ENCODE results near the gene FRMPD2. TPM values are rescaled to one million over a fixed set of nuclear protein-coding genes. Genes with fewer than 3 reads are reported as not detected.

Gene FRMPD2
- total RNA-seq, 1 experiment from 2014 or later, result 0.44 TPM

DNA sequence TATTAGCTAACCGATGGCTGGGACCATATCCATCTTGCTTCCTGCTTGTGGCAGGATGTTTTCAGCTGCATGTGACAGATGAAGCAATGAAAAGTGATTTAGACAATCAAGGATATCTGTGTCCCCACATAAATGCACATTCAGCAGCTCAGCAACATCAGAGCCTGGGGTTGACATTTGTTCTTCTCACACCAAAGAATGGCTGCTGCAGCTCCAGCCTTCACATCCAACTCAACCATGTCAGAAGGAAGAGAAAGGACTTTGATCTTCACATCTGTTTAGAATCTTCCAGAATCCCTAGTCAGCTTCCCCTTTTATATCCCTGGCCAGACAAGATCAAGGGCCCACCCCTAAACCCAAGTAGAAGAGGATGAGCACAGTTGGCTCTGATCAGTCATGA is 11.9 kb upstream of the FRMPD2 start:
- Histone ChIP-seq H2BK20ac (ENCODE audit: low read depth, low read length, poor library complexity, severe bottlenecking) (no peak overlapping the region), H3K23me2 (ENCODE audit: insufficient read length, low read depth, low read length, poor library complexity, severe bottlenecking) (no peaks in the 10 kb centered on the region), H3K9ac (ENCODE audit: extremely low read depth, insufficient read length, low read length) (no peak overlapping the region), H3K56ac (ENCODE audit: insufficient read length, low read depth, low read length) (no peak overlapping the region), H3K23ac (ENCODE audit: insufficient read length, low read depth, low read length) (no peak overlapping the region), H3K79me1 (ENCODE audit: insufficient read depth, low read depth, low read length, poor library complexity, severe bottlenecking) (no peaks in the 10 kb centered on the region), H3T11ph (ENCODE audit: low read length) (no peak overlapping the region), H3K27me3 (ENCODE audit: insufficient read depth, low read length) (no peaks in the 10 kb centered on the region), H3K9me3 (ENCODE audit: control insufficient read depth, low read depth, low read length) (peaks cover 8% of the 10 kb centered on the region), H3K79me2 (ENCODE audit: insufficient read depth, low read length) (no peaks in the 10 kb centered on the region), H3K4me2 (ENCODE audit: insufficient read depth, insufficient read length, low read length) (no peak overlapping the region), H3K18ac (ENCODE audit: insufficient read length, low read depth, low read length) (no peak overlapping the region), H4K5ac (ENCODE audit: insufficient read length, low read depth, low read length) (no peak overlapping the region), H3K14ac (ENCODE audit: insufficient read depth, low read length) (no peak overlapping the region), H2BK5ac (ENCODE audit: insufficient read length, low read length) (no peak overlapping the region), H2AK5ac (ENCODE audit: insufficient read length, low read length) (no peak overlapping the region), H3K4me1 (ENCODE audit: insufficient read depth, low read length) (no peaks in the 10 kb centered on the region), H2BK120ac (ENCODE audit: low read depth, low read length, poor library complexity, severe bottlenecking) (no peak overlapping the region), H4K8ac (replicated peaks; ENCODE audit: insufficient read length, low read depth, low read length) (no peak overlapping the region), H4K91ac (ENCODE audit: insufficient read length, low read depth, low read length) (no peak overlapping the region), H3K27ac (ENCODE audit: insufficient read length, low read depth, low read length) (no peak overlapping the region), H2AFZ (ENCODE audit: low read length) (no peak overlapping the region), H4K20me1 (ENCODE audit: control insufficient read depth, insufficient read depth, insufficient read length) (no peaks in the 10 kb centered on the region), H2BK12ac (ENCODE audit: insufficient read length, low read depth, low read length) (no peak overlapping the region), H2BK15ac (ENCODE audit: low read depth, low read length) (no peak overlapping the region), H3K4ac (ENCODE audit: low read depth, low read length) (no peak overlapping the region)
- DNase-seq, result no peak
- H3K27me3 Mint-ChIP-seq (ENCODE audit: low read depth), result peaks cover 19% of the 10 kb centered on the region
- H3K4me1 Mint-ChIP-seq, result peaks cover 5 to 7% of the 10 kb centered on the region in 2 experiments
- H3K27ac Mint-ChIP-seq, result no peak overlapping the region
- peaks cover 14 to 31% of the 10 kb centered on the region in 2 experiments for H3K9me3 Mint-ChIP-seq
- no CpG with 5 or more reads among the region's 1 CpG for whole genome bisulfite sequencing (ENCODE audit: extremely low coverage, insufficient read length, low lambda C conversion rate)
- peaks cover 2 to 9% (median 3%) of the 10 kb centered on the region in 3 experiments; a peak in 4 of 7 replicates for H3K36me3 Mint-ChIP-seq (ENCODE audit: insufficient read depth in 1 of 3, low read depth in 3 of 3)
- TF ChIP-seq CTCF (conservative IDR thresholded peaks at IDR 0.05), result no peak
- no peak overlapping the region for H3K4me3 Mint-ChIP-seq

All from H9 (cell line).